Islet precursor cell (in vitro differentiated cells): ENCODE results near the gene PARD3B.

Experiments
- DNase-seq: peaks from one replicate; pipeline ENCODE4 v3.0.0-alpha.2; 2018

The PARD3B gene

DNA sequence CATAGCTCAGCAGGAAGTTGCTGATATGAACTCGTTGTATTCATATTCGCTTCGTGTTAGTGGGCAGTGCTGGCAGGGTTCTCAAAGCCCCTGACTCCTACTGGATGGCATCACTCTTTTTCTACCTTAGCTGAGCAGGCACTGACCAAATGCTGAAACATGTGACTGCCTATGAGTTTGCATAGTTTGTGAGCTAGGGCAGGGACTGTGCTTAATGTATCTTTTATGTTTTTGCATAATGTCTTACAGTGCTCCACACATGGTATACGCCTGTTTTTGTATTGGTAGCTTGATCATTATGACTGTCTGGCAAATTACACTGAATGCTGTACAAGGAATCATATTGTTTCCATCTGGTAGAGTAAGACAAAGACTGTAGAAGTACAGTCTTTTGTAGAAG is 305.3 kb downstream of the PARD3B start:
- no peak for DNase-seq

DNA sequence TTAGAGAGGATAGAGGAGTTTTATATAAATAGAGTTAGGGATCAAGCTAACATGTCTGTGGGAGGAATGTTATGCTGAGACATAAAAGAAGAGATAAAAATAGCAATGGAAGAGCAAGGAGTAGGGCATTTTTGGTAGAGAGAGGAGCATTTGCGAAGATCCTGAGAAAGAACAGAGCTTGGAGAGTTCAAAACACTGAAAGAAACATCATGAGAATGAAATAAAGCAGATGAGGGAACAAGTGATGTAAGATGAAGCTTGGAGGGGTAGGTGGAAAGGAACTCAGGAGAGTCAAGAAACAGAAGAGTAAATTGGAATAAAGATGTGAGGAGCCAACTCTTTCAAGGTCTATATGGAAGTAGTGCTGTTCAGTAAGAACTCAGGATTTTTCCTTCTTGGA is 308.6 kb downstream of the PARD3B start:
- DNase-seq: no peak

DNA sequence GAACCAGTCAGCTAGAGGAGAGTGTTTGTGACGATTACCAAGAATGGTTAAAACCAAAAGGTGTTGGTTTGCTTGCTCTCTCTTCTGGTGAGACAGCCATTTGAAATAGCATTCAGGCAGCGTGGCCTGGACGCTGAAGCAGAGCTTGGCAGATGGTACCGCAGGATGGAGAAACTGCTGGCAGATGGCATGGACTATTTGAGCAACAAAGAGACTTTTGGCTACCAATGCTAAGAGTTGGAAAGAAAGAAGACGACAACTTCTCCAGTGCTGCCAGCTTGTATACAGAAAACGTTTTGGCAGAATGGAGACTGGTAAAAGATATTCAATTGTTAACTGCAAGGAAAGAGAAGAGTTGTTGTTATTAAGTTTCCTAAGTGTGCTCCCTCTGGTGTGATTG is 315.0 kb downstream of the PARD3B start:
- DNase-seq: no peak

DNA sequence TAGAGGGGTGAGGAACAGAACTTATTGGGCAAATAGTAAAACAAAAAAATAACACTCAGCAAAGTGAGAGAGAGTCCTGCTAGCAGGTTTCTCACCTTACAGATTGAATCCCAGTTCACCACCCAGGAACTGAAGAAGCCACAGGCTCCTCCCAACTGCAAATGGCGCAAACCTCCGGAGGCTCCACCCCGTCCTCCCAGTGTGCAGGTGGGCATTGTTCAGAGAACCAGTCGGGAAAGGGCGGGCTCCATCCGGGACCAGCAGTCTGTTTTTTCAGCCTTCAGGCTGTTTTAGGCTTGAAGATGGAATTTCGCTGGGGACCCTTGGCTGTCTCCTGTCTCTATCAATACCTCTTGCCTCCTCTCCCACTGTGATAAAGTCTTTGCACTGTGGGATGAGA is 317.5 kb downstream of the PARD3B start:
- no peak for DNase-seq

DNA sequence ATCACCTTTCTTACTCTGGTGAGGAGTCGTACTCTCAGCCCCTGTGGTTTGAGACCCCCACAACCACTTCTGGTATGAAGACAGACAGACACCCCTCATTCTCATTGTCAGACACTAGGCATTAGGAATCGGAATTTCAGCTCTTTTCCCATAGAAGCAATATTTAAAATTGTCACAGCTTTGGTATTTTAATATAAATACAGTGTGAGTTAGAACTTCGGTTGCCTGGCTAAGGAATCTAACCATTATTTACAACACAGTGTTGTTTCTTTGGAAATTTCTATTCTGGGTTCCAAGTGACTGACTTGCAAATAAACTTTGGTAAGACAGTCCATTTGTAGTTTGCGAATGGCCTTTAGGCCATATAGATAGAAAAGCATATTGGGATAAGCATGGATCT is 318.1 kb downstream of the PARD3B start:
- no peak for DNase-seq

DNA sequence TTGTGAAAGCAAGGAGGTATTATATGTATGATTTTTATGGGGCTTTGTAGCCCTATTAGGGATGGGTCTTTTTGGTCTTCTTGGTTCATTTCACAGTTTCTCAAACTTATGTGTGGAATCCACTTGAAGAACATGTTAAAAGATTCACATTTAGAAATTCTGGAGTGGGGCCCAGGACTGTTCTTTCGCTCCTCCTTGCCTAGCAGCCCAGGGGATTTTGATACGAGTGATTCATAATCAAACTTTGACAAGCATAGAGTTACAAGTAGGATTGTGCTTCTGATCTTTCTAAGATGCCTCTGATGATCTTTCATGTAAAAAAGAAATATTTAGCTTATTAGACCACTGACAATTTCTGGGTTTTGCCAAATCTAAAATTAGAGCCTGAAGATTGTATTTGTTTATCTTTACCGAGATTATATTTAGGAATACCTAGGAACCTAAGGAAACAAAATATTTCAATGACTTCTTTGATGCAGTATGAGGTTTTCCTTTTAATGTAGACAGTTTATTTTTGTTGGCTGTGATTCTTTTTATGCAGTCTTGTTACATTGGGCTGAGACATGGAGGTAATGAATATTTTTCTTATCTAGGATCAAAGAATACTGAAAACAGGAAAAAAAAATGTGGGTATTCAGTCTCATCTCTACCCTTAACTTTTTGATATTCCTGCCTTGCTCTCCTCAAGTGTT is 324.0 kb downstream of the PARD3B start:
- DNase-seq: no peak

DNA sequence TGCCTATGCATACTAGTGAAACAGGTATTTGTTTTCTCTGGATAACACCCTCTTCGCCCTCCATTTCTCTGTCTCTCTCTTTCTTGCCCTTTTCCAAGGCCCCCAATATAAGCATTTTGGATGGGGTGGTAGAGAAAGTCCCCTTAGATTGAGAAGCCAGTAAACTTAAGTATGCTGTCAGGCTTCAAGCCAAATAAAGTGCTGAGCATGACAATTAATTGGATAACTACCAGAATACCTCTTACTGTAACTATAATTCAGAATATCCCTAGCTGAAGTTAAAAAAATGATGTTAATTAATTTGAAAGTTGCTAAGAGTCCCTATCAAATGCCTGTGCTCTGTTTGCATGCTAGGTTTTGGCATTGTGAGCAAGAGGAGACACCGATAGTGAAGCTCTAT is 324.8 kb downstream of the PARD3B start:
- DNase-seq: no peak

DNA sequence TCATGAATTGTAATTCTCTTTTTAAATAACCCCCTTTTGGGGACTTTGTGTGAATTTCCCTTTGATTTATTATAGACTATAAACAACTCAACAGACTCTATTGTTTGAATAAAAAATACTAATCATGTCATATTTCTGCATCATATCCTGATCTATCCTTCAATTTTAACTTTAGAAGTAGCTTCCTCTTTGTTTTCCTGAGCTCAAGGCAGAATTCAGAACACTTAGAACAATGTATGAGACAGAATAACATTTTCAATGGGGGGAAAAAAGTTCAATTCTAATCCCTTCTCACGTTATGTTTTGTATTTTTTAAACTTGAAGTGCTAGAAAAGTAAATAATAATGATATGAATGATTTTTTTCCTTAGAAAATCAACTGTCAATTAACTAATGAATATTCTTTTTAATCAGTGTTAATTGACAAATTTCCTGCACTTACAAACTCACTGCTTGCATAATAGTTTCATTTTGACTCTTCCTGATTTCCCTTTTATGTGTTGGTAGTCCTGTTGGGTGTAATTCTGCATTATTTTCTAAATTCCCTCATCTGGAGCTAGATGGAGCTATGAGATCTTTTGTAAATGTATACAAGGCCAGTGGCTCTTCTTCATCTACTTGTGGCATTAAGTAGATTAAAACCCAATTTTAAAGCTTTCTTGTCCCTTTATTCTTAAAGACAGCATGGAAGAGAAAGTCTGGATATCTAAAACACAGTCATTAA is 326.1 kb downstream of the PARD3B start:
- DNase-seq: no peak

DNA sequence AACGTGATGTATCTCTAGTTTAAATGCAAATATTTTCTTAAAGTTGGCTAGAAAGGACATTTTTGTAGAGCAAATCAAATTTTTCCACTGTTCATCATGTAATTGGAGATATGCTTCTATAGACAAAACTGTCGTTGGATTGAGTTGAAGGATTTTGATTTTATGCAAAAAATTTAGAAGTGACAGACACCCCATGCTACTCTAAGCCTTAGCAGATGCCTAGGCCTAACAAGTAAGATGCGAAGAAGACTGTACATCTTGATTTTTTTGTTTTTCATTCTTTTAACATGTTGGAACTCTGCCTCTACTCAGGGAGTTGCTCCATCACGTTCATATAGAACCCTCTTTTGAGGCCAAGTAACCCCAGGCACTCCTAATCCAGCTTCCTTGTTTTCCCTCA is 331.0 kb downstream of the PARD3B start:
- DNase-seq: no peak

DNA sequence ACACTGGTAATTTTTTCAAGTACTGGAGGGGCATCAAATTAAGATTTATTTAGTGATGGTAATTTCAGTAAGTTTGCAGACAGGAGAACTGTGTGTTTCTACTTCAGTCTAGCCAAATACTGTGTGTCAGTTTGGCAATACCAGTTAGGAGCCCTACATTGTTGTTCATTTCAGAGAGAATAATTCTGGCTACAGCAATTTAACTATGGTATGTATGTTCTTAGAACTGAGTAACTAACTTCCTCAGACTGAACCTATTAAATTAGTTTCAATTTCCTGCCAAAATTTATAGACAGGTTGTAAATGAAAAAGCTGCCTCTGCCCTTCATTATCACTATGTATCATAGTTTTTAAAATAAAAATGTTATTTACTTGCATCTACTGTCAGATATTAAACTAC is 332.4 kb downstream of the PARD3B start:
- DNase-seq: no peak

DNA sequence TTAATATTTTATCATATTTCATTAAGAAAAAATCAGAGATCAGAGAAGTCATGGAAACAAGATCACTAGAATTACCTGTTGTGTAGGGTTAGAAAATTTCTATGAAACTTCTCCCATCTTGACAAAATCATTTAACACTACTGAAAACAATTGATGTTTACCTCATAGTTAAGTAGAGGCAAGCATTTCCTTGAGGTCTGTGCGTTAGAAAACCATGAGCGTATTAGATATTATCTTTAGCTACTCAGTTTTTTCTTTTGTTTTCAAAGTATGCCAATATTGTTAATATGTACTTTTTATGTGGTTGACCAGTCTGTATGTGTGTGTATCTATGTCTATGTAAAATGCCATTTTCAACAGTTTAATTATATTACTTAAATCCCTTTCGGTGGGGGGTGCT is 335.7 kb downstream of the PARD3B start:
- DNase-seq: no peak

DNA sequence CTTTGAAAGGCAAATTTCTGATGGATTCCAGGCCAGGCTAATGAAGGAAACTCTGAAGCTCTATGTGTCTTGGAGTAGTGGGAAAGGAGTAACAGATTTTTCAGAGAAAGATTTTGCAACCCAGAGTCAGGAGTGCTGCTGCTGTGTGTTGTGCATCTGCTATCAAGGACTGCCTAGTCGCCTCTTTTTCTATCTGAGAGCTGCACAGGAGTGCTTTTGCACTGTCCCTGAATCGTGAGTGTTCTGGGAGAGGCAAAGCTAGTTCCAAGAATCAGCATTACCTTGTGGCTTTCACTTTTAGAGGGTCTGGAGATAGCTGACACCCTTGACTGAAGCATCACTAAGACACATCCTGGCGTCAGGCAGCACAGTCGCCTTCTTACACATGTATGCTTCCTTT is 336.4 kb downstream of the PARD3B start:
- DNase-seq: peak; percentile 72

DNA sequence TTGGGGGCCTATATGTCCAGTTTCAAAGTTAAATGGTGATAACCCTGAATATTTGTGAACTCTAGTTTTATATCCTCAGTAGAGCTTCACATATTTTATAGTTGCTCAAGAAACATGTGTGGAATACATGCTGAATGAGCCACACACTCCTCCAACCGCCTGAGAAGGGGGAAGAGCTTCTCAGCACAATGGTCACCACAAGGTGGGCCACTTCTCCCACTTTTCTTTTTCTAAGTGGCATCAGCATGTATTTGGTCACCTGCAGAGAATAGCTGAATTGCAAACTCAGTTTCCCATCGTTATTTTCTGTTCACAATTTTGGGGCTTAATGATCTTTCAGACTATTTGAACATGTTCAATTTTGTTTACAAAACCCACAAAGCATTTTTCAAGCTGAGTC is 340.5 kb downstream of the PARD3B start:
- DNase-seq: no peak

DNA sequence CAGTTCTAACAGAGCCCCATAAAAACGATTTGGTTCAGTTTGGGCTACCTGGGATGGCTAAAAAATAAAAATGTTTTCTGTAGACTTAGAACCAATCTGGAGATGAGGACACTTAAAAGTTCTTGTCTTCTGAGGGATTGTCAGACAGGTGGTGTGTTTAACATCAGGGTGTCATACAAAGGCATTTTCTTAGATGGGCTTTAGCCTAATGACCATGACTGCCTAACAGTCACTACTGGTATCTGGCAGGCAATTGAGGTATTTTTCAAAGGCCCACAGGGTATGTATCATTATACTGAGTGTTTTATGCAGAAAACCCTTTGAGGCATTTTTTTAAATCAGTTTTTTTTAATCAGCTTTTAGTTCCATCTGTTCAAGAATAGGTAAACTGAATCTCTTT is 341.4 kb downstream of the PARD3B start:
- peak; percentile 66 for DNase-seq

DNA sequence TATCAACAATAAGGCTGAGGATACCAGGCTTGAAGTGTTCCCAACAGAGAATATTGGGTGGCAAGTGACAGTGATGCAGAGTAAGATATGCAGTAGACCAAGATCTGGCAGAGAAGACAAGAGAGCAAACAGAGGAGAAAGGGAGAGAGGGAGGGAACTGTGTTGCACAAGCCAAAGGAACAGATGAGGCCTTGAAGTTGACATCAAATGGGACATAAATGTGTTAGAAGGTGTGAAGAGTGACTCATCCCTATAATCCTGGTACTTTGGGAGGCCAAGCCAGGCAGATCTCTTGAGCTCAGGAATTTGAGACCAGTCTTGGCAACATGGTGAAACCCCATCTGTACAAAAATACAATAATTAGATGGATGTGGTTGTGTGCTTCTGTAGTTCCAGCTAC is 342.9 kb downstream of the PARD3B start:
- peak; percentile 71 for DNase-seq

DNA sequence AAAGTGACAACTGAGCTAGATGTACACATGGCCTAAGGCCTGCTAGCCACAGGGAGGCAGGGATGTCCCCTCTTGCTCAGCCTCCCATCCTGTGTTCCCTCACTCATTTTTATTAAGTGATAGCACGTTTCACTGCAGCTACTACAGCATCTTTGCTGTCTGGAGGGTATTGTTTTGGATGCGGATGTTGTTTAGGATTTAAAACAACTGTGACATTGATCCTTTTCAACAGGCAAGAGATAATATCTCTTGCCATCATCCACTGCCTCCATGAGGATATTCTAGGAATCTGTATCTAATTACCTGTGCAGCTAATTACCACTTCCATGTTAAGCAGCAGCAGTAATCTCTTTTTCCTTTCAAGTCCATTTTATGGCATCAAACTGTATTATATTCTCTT is 345.4 kb downstream of the PARD3B start:
- no peak for DNase-seq

DNA sequence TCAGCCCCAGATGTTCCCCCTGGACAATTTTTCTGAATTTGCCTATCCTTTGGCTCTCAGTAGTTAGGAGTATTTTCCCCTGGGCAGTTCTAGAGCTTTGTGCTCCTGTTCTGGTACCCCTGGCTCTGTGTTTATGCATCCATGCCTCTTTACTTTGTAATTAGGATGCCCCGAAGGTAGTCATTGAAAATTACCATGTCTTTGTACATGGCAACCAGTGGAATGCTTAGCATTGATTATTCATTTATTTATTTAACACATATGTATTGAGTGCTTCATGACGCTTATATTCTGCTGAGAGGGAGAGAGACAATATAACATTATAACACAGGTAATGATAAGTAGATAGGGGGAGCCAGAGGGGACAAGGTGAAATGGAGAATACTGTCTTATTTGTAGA is 346.5 kb downstream of the PARD3B start:
- no peak for DNase-seq

DNA sequence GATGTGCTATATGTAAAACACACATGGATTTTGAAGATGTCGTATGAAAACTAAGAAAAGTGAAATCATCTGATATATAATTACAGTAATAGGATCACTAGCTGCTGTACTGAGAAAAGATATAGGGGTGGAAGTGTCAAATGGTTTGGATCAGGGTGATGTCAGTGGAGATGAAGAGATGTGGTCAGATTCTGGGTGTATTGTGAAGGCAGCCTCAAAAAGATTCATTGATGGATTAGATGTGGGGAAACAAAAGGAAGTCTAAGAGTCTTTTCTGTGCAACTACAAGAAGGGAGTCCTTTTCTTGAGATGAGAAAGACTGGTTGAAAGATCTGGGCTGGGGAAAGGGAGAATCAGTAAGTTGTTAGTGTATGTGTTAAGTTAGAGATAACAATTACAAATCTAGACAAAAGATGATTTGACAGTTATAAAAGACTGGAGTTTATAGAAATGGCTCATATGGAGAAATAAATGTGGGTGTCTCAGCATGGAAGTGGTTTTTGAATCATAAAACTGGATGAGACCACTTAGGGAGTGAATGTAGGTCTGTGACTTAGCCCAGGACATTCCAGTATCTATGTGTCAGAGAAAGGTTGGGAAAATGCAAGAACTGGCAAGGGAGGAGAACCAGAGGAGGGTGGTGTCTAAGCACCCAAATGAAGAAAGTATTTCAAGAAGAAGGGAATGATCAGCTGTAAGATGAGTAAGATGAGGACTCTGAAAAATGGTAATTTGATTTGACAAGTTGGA is 347.4 kb downstream of the PARD3B start:
- DNase-seq: no peak

DNA sequence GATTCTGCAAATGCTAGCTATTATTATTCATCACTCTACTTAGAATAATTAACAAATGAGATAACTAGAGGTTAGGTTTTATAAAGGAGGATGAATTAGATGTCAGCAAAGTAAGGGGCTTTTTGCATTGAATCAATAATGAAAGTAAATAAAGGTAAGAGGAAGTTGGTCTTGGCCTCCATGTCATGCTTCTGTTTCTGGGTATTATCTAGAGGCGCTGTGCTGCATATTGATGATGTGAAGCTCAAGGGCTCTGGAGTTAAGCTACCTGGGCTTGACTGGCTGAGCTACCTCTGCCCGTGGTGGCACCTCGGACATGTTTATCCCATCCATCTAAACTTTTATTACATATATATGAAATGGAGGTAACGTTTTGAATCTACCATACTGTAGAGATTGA is 350.9 kb downstream of the PARD3B start:
- DNase-seq: no peak

DNA sequence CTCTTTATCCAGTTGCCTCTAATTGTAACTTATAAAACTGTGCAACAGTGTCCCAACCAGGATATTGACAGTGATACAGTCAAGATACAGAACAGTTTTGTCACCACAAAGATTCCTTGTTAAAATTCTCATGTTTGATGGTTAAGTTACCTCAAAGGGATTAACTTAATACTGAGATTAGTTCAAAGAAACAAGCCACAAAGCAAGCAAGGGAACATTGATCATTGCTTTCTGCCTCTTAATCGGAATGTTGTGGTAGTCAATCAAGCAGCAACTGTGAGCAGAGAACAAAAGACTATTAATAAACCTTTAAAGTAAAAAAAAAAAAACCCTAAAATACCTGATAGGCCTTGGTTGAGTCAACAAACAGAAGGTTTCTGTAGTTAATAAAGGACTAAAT is 352.3 kb downstream of the PARD3B start:
- no peak for DNase-seq

DNA sequence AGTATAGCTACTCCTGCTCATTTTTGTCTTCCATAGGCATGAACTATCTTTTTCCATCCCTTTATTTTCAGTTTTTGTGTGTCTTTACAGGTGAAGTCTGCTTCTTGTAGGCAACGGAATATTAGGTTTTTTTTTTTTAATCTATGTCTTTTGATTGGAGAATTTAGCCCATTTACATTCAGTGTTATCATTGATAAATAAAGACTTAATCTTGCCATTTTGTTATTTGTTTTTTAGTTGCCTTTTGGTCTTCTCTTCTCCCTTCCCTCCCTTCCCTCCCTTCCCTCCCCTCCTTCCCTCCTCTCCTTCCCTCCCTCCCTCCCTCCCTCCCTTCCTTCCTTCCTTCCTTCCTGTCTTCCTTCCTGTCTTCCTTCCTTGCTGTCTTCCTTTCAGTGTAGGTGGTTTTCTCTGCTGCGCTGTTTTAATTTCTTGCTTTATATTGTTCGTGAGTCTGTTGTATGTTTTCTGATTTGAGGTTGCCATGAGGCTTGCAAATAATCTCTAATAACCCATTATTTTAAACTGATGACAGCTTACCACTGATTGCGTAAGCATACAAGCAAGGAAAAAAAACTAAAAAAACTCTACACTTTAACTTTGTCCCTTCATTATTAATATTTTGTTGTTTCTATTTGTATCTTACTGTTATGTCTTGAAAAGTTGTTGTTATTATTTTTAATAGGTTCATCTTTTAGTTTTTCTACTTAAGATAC is 353.8 kb downstream of the PARD3B start:
- DNase-seq: no peak

DNA sequence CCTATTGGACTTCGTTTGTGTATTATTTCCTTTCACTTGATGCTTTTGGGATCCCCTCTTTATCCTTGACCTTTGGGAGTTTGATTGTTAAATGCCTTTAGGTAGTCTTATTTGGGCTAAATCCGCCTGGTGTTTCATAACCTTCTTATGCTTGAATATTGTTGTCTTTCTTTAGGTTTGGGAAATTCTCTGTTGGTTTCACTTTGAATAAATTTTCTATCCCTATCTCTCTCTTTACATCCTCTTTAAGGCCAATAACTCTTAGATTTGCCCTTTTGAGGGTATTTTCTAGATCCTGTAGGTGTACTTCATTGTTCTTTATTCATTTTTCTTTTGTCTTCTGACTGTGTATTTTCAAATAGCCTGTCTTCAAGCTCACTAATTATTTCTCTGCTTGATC is 354.7 kb downstream of the PARD3B start:
- DNase-seq: no peak

DNA sequence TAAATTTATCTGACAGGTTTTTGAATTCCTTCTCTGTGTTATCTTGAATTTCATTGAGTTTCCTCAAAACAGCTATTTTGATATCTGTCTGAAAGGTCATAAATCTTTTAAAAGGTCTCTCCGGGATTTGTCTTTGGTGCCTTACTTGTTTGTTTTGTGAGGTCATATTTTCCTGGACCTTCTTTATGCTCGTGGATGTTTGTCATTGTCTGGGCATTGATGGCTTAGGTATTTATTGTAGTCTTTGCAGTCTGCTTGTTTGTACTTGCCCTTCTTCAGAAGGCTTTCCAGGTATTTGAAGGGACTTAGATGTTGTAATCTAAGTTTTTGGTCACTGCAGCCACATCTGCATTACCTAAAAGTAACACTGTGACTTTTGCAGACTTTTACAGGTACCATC is 355.2 kb downstream of the PARD3B start:
- DNase-seq: no peak

DNA sequence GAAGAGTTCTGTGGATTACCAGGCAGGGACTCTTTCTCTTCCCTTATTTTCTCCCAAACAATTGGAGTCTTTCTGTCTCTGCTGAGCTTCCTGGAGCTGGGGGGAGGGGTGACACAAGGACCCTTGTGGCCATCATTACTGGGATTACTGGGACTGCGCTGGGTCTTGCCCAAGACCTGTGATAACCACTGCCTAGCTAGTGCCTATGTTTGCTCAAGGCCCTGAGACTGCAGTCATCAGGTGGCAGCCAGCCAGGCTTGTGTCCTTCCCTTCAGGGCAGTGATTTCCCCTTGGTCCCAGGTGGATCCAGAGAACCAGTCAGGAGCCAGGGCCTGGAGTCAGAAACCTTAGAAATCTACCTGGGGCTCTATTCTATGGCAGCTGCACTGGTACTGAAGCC is 355.6 kb downstream of the PARD3B start:
- DNase-seq: peak; percentile 69
